AG09319 (cell line): ENCODE measurements around the gene FARP1.

Experiments used
- DNase-seq: peaks from one replicate; pipeline ENCODE4 v3.0.0-alpha.2; 2010; ENCODE audit warnings: low read depth; ENCODE audit errors: extremely low read depth
- TF ChIP-seq, protein P1 (sequence below): IDR thresholded peaks from 2 replicates; pipeline ENCODE4 v1.5.1; 2011; ENCODE audit warnings: low read depth, mild to moderate bottlenecking, inconsistent platforms, low read length, moderate library complexity

Gene FARP1

DNA sequence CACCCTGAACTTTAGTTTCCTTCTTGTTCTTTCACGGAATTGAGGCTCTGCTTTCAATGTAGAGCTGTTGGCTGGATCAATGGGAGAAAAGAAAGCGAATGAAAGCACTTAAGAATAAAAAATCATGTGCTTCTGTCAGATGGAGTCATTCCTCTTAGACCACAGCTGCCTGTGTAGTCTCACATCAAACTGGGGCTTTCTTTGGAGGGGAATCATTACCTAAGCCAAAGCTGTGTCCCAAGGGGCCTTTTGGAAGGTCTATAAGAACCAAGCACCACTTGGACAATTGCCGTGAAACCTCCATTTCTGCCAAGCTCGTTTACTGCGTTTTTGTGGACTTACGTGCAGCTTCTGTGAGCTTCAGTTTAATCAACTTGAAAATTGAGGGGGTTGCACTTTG, 78.3 kb downstream of the FARP1 start:
- TF ChIP-seq, protein P1, sequence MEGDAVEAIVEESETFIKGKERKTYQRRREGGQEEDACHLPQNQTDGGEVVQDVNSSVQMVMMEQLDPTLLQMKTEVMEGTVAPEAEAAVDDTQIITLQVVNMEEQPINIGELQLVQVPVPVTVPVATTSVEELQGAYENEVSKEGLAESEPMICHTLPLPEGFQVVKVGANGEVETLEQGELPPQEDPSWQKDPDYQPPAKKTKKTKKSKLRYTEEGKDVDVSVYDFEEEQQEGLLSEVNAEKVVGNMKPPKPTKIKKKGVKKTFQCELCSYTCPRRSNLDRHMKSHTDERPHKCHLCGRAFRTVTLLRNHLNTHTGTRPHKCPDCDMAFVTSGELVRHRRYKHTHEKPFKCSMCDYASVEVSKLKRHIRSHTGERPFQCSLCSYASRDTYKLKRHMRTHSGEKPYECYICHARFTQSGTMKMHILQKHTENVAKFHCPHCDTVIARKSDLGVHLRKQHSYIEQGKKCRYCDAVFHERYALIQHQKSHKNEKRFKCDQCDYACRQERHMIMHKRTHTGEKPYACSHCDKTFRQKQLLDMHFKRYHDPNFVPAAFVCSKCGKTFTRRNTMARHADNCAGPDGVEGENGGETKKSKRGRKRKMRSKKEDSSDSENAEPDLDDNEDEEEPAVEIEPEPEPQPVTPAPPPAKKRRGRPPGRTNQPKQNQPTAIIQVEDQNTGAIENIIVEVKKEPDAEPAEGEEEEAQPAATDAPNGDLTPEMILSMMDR: no peak
- no peak for DNase-seq

DNA sequence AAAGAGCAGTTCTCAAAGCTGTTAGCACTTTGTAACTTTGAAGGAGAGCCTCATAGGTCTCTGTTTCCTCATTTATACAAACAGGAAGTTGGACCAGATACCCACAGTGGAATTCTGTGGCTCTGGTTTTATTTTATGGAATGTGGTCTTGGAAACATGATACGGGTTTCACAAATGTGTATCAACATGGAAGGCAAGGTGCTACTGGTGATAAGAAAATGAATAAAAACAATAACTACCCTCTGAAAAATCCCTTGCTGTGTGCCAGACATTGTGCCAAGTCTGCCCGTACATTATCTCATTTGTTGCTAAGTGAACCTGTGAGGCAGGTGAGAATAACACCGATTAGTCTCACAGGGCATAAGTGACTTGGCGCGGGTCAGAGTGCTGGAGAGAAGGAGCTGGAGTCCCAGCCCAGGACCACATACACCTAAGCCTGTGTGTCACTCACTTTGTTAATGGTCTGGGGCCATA, 79.2 kb downstream of the FARP1 start:
- TF ChIP-seq, protein P1: no peak
- no peak for DNase-seq

DNA sequence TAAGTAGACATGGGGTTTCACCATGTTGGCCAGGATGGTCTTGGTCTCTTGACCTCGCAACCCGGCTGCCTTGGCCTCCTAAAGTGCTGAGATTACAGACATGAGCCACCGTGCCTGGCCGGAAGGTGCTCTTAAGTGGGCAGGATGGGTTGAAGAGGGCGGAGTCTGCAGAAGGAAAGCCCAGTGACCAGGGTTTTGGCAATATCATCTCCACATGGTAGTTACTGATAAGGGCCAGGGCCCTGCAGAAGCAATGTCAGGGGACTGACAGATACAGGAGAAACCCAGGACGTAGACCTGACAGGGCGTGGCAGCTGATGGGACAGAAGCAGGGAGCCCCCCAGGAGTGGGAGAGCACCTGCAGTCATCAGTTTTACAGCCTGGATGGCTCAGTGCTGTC, 79.9 kb downstream of the FARP1 start:
- TF ChIP-seq, protein P1: no peak
- no peak for DNase-seq

DNA sequence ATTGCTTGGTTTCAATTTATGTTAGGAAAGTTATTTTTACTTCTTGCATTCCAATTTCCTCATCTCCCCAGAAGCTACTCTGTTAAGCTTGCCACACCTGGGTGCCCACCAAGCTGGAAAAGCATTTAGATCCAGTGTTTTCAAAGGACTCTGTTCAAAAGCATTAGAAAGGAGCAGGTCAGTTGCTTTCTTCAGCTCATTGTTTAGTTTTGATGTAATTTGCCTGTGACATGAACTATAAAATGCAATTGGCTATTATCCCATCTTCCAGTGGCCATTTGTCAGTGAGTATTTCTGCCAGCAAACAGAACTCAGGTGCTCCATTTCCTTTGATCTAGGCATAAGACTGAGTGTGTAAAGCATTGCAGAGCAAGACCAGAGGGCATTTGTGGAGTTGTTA, 80.8 kb downstream of the FARP1 start:
- DNase-seq: no peak
- TF ChIP-seq, protein P1: no peak

DNA sequence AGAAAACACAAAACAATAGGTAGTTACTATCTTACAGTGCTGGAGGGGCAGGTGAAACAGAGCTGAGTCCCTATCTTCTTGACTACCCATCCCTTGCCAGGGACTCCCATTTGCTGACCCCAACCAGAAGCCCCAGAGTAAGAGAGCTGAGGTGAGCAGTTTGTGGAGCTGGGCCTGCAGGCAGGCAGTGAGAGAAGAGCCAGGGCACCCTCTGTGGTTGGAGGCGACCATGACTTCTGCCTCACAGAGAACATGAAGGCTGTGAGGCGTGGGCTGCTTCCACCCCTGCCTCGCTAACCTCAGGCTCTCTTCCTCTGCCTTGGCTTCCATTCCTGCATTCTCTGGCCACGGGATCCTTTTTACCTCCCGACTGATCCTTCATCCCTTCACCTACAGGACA, 81.7 kb downstream of the FARP1 start:
- DNase-seq: no peak
- TF ChIP-seq, protein P1: no peak

DNA sequence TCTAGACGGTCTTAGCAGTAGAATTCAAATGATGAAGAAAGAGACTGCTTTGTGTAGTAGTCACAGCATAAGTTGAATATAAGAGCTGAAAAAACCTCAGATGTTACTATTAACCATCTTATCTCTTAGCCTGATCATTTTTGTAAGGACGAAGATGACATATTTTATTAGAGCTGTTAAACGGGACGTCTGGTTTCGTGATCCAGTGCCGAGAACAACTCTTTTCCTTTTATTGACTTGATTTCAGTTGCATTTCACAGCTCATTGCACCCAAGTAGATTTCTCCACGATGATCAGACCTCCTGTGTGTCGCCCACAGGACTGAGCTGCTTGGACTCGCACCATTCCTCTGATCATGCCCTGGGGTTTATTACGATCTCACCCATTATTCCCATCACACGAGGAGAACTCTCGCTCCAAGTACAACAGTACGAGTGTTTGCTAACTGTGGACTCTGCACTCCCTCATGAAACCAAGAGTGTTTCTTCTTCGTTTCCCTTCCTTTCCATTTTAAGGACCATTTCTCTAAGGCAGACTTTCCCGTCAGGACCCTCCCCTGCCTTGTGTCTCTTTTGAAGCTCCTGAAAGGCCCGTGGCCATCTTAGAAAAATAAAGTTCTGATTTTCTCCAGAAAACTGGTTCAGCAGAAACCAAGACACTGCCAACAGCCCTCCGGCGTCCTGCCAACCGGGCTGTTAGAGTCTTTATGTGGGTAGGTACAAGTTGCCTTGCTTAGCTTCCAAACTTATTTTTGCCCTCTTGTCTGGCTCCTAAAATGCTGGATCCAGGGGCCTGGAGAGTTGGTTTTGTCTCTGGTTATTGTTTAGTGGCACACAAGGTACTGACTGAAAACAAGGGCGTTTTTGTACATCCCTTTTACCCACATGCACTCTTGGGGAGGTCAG, 82.4 kb downstream of the FARP1 start:
- DNase-seq: no peak
- TF ChIP-seq, protein P1: no peak

DNA sequence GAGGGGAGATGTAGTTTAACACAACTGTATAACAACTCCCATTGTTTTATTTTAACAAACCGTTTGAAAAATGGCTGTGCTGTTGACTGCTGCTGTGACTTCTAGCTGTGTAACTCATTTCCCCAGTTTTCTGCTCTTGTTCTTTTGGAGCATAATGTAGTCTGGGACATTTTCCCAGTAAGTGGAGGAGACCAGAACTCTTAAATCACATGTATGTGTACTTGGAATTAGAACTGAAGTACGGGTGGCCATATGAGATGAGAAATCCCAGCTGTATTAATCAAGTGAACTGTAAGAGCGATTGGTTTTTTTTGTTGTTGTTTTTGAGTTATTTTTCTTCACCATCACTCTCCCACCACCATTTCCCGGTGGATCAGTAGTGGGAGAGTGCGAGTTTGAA, 83.6 kb downstream of the FARP1 start:
- DNase-seq: no peak
- TF ChIP-seq, protein P1: no peak
